ENCODE measurements around the gene PINK1.

Gene PINK1

GRCh38 chr1:20700636-20701215, 67.5 kb downstream of the PINK1 start:
- no peak overlapping the region for H3K4me2 ChIP-seq (ENCODE audit: low read length)
- no peaks in the 10 kb centered on the region for H3K27me3 ChIP-seq (ENCODE audit: low read depth, low read length)
- H3K9me3 ChIP-seq (ENCODE audit: insufficient read depth, low read length): no peaks in the 10 kb centered on the region
- no peak overlapping the region for H3K9ac ChIP-seq (ENCODE audit: low read length)
- no peaks in the 10 kb centered on the region for H3K36me3 ChIP-seq (replicated peaks; ENCODE audit: low read depth, low read length)
- no peaks in the 10 kb centered on the region for H4K20me1 ChIP-seq (ENCODE audit: insufficient read depth, low read length)
- TF ChIP-seq EZH2phosphoT487 (IDR thresholded peaks at IDR 0.05; ENCODE audit: low read depth): no peak
- TF ChIP-seq, protein P1, sequence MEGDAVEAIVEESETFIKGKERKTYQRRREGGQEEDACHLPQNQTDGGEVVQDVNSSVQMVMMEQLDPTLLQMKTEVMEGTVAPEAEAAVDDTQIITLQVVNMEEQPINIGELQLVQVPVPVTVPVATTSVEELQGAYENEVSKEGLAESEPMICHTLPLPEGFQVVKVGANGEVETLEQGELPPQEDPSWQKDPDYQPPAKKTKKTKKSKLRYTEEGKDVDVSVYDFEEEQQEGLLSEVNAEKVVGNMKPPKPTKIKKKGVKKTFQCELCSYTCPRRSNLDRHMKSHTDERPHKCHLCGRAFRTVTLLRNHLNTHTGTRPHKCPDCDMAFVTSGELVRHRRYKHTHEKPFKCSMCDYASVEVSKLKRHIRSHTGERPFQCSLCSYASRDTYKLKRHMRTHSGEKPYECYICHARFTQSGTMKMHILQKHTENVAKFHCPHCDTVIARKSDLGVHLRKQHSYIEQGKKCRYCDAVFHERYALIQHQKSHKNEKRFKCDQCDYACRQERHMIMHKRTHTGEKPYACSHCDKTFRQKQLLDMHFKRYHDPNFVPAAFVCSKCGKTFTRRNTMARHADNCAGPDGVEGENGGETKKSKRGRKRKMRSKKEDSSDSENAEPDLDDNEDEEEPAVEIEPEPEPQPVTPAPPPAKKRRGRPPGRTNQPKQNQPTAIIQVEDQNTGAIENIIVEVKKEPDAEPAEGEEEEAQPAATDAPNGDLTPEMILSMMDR (IDR thresholded peaks at IDR 0.05; ENCODE audit: low read depth, low read length): no peak
- H3K4me1 ChIP-seq (ENCODE audit: low read length): no peaks in the 10 kb centered on the region; the same call in 1 of the 2 replicates
- H3K79me2 ChIP-seq (ENCODE audit: low read length): no peaks in the 10 kb centered on the region
- no peak overlapping the region for H3K27ac ChIP-seq (ENCODE audit: low read length)
- H2AFZ ChIP-seq (ENCODE audit: low read depth, low read length): no peak overlapping the region
- no peak overlapping the region for H3K4me3 ChIP-seq (ENCODE audit: low read length)
